Mucosa of descending colon (tissue), 3 donors: ENCODE results near the gene DLGAP4. TPM values are rescaled to one million over a fixed set of nuclear protein-coding genes. Genes with fewer than 3 reads are reported as not detected.

Source experiments
- ATAC-seq: fragments of 200-7000 bp; cut with Tn5 transposase; one replicate; pipeline ENCODE4 v1.9.1; 2020; ENCODE audit warnings: mild to moderate bottlenecking, moderate library complexity
- DNase-seq, 3 donors: peaks; one replicate each; pipeline ENCODE4 v3.0.0-alpha.2; 2020
- H3K36me3 ChIP-seq: fragments of 200-600 bp; one replicate; pipeline ENCODE4 v1.8.0; 2021; ENCODE audit warnings: low read depth, mild to moderate bottlenecking
- H3K4me1 ChIP-seq: fragments of 200-600 bp; one replicate; pipeline ENCODE4 v1.8.0; 2021; ENCODE audit warnings: low read depth, mild to moderate bottlenecking
- H3K4me3 ChIP-seq: fragments of 200-600 bp; one replicate; pipeline ENCODE4 v1.8.0; 2021; ENCODE audit warnings: mild to moderate bottlenecking
- H3K9me3 ChIP-seq: fragments of 200-600 bp; one replicate; pipeline ENCODE4 v1.8.0; 2021; ENCODE audit warnings: mild to moderate bottlenecking
- intact Hi-C, 2 donors: fragments of 100-400 bp; cut with DNase I in 1 of 2; cut with micrococcal nuclease in 1 of 2; formaldehyde crosslinking; loops; one replicate each; pipeline versions ENCODE4 v1.11.0 to v1.11.1; 2022; cut with DNase I, micrococcal nuclease
- total RNA-seq, 3 donors: library from RNA; stranded (reverse); fragmentation: NEBNext Ultra II Directional in 2 of 3; extraction: Animal tissue kit (Norgen Biotek cat#: 25700) in 2 of 3; gene quantifications; one replicate each; pipeline versions ENCODE4 v1.2.1 to v1.2.4, GENCODE V29; 2021 to 2023
- TF ChIP-seq, protein P1 (sequence below): fragments of 200-600 bp; IDR thresholded peaks from one replicate; pipeline ENCODE4 v1.8.0; 2022; ENCODE audit warnings: antibody characterized with exemption, mild to moderate bottlenecking
- donor health status: DM: no; HTN: no; CAD: no; lungs with moderate emphysema.
- donor health status: DM: no; HTN: no; CAD: no.
- donor health status: DM: no; HTN: yes; CAD: no.

DLGAP4 gene
- total RNA-seq, 3 donors from 2014 or later: 40.0 to 66.3 (median 43.5) TPM

DNA sequence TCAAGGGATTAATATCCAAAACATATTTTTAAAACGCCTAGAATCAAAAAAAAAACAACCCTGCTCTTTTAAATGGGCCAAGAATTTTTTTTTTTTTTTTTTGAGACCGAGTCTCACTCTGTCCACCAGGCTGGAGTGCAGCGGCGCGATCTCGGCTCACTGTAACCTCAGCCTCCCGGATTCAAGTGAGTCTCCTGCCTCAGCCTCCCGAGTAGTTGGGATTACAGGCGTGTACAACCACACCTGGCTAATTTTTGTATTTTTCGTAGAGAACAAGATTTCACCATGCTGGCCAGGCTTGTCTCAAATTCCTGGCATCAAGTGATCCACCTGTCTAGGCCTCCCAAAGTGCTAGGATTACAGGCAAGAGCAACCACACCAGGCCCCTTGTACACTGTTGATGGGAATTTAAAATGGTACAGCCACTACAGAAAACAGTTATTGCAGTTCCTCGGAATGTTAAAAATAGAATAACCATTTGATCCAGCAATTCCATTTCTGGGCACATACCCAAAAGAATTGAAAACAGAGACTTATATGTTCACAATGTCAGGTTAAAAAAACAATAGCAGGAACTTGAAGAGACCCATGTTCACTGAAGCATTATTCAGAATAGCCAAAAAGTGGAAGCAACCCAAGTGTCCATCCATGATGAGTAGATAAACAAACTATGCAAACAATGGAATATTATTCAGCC lies 232.0 kb downstream of the DLGAP4 start:
- Histone ChIP-seq H3K9me3 (no peaks in the 10 kb centered on the region), H3K4me1 (no peaks in the 10 kb centered on the region), H3K4me3 (no peak overlapping the region), H3K36me3 (no peaks in the 10 kb centered on the region)
- TF ChIP-seq, protein P1, sequence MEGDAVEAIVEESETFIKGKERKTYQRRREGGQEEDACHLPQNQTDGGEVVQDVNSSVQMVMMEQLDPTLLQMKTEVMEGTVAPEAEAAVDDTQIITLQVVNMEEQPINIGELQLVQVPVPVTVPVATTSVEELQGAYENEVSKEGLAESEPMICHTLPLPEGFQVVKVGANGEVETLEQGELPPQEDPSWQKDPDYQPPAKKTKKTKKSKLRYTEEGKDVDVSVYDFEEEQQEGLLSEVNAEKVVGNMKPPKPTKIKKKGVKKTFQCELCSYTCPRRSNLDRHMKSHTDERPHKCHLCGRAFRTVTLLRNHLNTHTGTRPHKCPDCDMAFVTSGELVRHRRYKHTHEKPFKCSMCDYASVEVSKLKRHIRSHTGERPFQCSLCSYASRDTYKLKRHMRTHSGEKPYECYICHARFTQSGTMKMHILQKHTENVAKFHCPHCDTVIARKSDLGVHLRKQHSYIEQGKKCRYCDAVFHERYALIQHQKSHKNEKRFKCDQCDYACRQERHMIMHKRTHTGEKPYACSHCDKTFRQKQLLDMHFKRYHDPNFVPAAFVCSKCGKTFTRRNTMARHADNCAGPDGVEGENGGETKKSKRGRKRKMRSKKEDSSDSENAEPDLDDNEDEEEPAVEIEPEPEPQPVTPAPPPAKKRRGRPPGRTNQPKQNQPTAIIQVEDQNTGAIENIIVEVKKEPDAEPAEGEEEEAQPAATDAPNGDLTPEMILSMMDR: no peak
- DNase-seq: no peak
- no peak for ATAC-seq
- intact Hi-C loops: no loop called here

DNA sequence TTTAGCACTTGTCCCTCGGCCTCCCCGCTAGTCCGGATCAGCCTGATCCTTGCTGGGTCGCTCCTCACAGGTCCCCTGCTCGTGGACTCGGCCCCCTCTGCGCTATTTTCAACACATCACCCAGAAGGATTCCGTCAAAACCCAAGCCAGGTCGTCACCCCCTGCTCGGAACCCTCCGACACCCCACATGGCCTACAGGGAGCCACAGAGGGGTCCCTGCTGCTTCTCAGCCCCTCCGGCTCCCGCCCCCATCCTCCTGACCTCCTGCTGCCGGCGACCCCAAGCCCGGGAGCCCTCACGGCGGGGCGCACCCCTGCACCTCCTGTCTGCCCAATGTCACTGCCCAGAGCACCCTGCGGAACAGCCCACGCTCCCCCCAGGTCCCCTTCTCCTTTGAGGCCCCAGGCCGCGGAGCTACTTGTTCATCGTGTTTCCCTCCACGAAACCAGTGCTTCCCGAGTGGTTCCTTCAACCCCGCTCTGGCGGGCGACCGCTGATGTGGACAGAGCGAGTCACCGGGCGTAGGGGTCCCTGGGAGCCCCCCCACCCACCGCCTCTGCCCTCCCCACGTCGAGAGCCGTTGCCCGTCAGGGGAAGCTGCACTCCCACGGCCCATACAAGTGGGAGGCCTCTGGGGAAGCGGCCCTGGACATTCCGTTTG lies 234.5 kb downstream of the DLGAP4 start:
- intact Hi-C loops: loop anchor here in 1 of 2 donors (10.0 kb wide), 1 partner anchor 76 kb away; no protein-coding TSS in a partner anchor
- Histone ChIP-seq H3K9me3 (no peaks in the 10 kb centered on the region), H3K4me1 (no peaks in the 10 kb centered on the region), H3K4me3 (no peak overlapping the region), H3K36me3 (no peaks in the 10 kb centered on the region)
- ATAC-seq (no peak), DNase-seq (no peak)
- TF ChIP-seq, protein P1: no peak

DNA sequence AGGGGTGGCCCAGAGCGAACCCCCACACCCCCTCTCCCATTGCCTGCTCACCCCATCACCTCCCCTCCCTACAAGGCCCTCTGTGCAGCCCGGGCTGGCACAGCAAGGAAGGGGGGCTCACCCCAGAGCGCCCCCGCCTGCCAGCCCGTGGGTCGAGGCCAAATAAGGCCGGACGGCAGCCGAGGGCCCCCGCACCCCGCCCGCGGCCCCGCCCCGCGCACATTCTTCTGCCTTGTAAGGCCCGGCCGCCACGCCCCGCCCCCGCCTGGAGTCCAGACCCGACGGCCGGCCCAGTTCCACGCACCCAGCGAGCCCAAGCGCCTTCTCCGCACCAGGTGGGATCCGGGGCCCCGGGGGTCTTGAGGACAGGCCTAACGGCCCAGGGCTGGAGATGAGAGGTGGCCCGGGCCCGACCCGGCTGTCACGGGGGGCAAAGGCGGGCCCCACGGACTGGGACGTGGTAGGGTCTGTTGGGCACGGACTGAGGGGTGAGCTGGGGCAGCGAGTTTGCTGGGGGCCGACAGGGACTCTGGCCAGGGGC lies 235.2 kb downstream of the DLGAP4 start, which contains the start of gene MYL9:
Gene MYL9, plus strand, starts transcription at position 293 of the 541 bp plus-strand sequence. CDS start 3,366 bp downstream, outside the sequence.
- Histone ChIP-seq H3K4me3 (peak within 1 kb of the TSS; percentile 24), H3K36me3 (no peaks in the 10 kb centered on the region), H3K9me3 (no peaks in the 10 kb centered on the region), H3K4me1 (no peaks in the 10 kb centered on the region)
- ATAC-seq (peak; percentile 82), DNase-seq (peak; percentile 81 to 85 (median 84))
- intact Hi-C loops: loop anchor here in 1 of 2 donors (10.0 kb wide), 1 partner anchor 76 kb away; no protein-coding TSS in a partner anchor
- TF ChIP-seq, protein P1: no peak

DNA sequence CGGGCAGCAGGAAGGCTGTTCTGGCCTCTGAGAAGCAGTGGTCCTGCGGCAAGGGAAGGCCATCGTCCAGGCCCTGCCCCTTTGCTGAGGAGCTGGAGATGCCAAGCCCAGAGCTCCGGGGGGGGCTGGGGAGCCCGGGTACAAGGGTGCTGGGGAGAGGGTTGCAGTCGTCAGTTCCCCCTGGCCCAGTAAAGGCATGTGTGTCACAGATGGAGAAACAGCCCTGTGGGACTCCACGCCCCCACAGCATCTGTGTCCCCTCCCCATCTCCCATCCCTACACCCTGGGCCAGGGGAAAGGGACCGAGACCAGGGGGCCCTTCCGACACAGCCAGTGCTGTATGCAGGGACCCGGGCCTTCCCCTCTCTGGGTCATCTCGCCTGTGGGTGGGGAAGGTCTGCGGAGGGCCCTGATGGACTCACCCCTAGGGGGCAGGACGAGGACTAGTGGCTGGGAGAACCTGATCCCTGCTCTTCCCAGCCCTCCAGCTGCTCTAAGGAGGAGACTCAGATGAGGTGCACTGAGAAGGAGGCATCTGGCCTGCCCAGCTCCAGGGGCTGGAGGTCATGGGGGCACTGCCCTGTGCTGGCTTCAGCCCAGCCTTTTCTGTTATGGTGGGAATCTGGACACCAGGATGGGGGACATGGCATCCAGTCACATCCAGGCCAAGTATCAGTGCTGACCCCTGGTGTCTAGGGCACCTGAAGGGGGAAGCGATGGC lies 235.8 kb downstream of the DLGAP4 start:
- TF ChIP-seq, protein P1: no peak
- ATAC-seq (peak; percentile 39), DNase-seq (peak in 1 of 3 donors; percentile 29)
- intact Hi-C loops: loop anchor here in 1 of 2 donors (10.0 kb wide), 1 partner anchor 77 kb away; no protein-coding TSS in a partner anchor
- Histone ChIP-seq H3K4me3 (peak overlapping the region; percentile 24), H3K9me3 (no peaks in the 10 kb centered on the region), H3K36me3 (no peaks in the 10 kb centered on the region), H3K4me1 (no peaks in the 10 kb centered on the region)

DNA sequence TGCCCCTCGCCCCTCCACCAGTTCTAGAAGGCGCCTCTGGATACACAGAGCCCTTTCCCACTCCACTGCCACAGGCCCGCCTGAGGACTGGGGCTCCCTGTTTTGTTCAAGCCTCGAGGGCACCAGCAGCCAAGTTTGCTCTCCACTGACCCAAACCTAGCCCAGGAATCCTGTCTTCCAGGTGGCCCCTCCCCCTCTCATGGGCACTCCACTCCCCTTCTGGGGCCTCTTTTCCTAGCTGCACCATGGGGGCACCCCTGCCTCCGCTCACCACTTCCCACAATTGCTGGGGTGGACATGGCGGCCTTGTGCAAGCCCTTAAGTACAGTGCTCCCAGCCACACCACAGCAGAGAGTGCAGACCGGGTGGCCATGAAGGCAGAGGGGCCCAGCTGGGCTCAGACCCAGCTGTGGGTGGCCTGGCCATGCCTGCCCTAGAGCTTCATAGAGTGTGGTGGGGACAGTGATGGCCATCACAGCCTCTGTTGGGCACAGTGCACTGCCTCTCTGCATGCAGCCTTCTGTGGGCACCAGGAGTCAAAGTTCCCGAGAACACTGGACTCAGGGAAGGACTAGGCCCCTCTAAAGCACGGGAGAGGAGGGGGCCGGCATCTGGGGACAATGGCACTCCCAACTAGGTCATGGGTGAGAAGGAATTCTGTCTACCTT lies 236.5 kb downstream of the DLGAP4 start:
- no peak for DNase-seq
- H3K36me3 ChIP-seq: no peaks in the 10 kb centered on the region
- H3K4me1 ChIP-seq: no peaks in the 10 kb centered on the region
- H3K4me3 ChIP-seq: no peak overlapping the region
- TF ChIP-seq, protein P1: no peak
- no peaks in the 10 kb centered on the region for H3K9me3 ChIP-seq
- no peak for ATAC-seq
- intact Hi-C loops: loop anchor here in 1 of 2 donors (10.0 kb wide), 1 partner anchor 78 kb away; no protein-coding TSS in a partner anchor
